SK-N-DZ (cell line): ENCODE results near the gene F2RL3.
"Not testable (repeated sequence)": the region's sequence is repeated elsewhere in the genome, so short reads cannot be mapped to it uniquely, and the experiment has no call there.

ENCODE experiments used
- DNase-seq: peaks from one replicate; pipeline ENCODE4 v3.0.0-alpha.2; 2015; ENCODE audit warnings: low spot score
- small RNA-seq, 2 experiments: library from RNA; depleted of rRNA; stranded (forward); fragments of <200 nt; gene quantifications; one replicate each; pipeline ENCODE3, GENCODE V24; 2014

F2RL3 gene

DNA sequence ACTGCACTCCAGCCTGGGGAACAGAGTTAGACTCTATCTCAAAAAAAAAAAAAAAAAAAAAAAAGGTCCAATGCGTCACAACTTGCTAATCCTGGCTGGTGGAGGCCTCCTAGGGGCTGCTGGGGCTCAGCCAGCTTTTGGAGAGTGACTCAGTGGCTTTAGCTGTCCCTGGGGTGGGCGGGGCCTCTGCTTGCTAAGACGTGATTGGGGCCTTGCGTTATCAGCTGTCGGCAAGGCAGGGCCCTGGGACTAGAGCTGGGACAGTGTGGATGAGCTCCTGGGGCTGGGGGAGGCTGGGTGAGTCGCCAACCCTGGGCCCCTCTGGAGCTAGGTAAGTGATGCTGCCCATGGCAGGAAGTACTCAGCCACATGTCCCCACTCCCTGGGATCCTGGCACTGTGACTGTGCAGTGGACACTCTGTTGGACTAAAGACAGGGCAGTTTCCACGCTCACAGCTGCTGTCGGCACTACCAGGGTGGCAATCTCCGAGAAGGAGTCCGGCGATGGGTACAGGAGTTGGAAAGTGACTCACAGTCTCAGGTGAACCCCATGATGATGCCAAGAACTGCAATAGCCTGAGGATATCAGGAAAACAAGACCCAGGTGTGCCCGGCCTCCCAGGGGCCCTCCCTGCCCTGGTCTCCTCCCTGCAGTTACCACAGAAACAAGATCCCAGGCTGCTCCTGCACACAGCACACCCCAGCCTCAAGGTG lies 32.2 kb downstream of the F2RL3 start:
- DNase-seq, result no peak

- DNase-seq, result no peak
These were observed 33.2 kb downstream of the F2RL3 start for GRCh38 chr19:16921766-16922591.

- DNase-seq, result no peak
These were observed 33.8 kb downstream of the F2RL3 start for GRCh38 chr19:16922592-16922934.

- no peak for DNase-seq
These were observed 34.1 kb downstream of the F2RL3 start for GRCh38 chr19:16922949-16923348.

DNA sequence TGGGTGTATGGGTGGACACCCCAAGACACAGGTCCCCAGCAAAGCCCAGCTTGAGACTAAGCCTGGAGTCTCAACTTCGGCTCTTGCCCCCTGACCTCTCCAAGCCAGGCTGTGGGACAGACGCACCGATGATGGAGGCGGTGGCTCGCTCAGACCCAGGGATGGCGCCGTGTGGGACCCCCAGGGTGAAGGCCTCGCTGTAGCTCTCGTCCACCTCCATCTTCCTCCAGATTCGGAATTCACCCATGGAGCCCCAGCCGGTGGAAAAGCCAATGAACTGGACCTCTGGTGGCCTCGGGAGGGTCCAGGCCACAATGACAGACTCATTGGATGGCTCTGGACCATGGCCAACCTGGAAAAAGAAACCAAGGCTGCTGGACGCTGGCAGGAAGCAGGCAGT lies 39.1 kb downstream of the F2RL3 start:
- DNase-seq, result no peak

DNA sequence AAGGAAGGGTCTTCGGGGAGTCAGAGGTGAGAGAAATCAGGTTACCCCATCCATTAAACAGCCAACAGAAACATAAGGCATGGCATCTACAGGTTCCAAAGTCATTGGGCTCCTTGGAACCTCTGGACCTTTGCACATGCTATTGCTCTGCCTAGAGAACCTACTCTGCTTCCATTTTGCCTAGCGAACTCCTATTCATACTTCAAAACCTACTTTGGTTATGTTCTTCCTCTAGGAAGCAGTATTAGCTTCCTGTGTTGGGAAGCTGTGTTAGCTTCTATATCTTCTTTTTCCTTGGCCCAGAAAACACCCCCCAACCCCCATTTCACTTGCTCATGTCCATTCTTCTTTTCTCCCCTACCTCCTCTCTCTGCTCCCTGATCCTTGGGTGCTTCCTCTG lies 39.6 kb downstream of the F2RL3 start:
- DNase-seq, result no peak

DNA sequence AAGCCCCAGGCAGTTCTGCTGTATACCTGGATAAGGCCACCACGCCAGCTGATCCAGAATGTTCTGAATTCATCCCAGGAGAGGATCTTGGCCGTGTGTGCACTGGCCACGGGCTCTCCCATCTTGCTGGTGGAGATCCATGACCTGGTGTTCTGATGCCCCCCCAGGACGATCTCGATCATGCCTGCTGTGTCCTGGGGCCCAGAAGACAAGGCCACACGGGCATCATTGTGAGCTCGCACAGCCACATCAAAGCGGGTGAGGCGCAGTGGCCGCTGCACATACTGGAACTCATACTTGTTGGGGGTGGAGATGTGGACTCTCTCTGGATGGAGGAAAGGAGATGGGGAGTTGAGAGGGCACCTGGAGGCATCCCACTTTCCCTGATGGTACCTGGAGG lies 40.1 kb downstream of the F2RL3 start:
- DNase-seq, result no peak

- no peak for DNase-seq
These were observed 42.0 kb downstream of the F2RL3 start for GRCh38 chr19:16930753-16931152.

GRCh38 chr19:16931306-16931705 lies 42.5 kb downstream of the F2RL3 start:
- DNase-seq, result no peak

DNA sequence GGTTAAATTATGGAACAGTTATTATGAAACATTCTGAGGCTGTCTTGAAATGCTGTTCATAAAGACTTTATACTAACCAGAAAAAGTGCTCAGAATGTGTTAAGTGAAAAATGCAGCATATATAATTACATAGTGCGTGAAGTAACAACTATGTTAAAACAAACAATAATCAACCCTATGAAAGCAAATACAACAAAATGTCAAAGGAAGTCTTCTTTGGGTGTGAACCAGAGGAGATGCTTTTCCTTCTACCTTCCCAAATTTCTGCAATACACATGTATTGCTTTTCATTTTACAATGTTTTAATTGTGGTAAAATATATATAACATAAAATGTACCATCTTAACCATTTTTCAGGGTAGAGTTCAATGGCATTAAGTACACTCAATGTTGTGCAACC lies 45.7 kb downstream of the F2RL3 start:
- no peak for DNase-seq

- DNase-seq, result no peak
These were observed 48.1 kb downstream of the F2RL3 start for GRCh38 chr19:16936901-16937300.

- not testable (repeated sequence) for DNase-seq
These were observed 49.0 kb downstream of the F2RL3 start for GRCh38 chr19:16937796-16938195.

- DNase-seq, result no peak
These were observed 49.4 kb downstream of the F2RL3 start for GRCh38 chr19:16938211-16938610.

DNA sequence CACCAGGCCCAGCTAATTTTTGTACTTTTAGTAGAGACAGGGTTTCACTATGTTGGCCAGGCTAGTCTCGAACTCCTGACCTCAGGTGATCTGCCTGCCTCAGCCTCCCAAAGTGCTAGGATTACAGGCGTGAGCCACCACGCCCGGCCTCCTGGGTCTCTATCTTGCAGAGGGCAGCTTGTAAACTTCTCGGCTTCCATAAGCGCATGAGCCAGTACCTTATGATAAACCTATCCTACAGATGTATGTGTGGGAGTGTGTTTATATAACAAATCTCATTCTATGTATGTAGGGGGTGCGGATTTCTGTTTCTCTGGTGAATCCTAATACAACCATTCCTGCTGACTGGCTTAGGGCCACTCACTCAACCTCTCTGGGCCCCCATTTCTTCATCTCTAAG lies 51.3 kb downstream of the F2RL3 start:
- not testable (repeated sequence) for DNase-seq

DNA sequence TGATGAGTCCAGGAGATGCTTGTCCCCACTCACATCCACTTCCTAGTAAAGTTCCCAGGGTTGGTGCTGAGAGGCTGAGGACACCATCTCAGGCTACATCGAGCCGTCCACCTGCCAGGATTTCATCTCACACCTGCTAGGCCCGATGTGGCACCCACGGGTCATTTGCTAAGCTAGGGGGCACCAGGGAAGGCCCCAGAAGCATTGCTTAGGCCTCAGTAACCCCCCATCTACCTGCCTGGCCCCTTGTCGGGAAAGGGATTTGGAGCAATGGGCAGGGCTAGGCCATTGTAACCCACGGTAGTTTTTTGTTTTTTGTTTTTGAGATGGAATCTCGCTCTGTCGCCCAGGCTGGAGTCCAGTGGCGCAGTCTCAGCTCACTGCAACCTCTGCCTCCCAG lies 51.8 kb downstream of the F2RL3 start:
- no peak for DNase-seq

Small RNAs within 50 kb of the gene (small RNA-seq; reads per million reads assigned to genes)
- gene RN7SL823P, result 0 to 1.6 reads per million in 2 experiments
- 0 to 0.04 reads per million in 2 experiments for gene RN7SL835P
